Measurements from ENCODE around the gene RXRG. TPM values are rescaled to one million over a fixed set of nuclear protein-coding genes. Genes with fewer than 3 reads are reported as not detected.

RXRG gene
- total RNA-seq, 6 experiments from 2014 or later, result 0.26 to 0.32 TPM; not detected in 4

DNA sequence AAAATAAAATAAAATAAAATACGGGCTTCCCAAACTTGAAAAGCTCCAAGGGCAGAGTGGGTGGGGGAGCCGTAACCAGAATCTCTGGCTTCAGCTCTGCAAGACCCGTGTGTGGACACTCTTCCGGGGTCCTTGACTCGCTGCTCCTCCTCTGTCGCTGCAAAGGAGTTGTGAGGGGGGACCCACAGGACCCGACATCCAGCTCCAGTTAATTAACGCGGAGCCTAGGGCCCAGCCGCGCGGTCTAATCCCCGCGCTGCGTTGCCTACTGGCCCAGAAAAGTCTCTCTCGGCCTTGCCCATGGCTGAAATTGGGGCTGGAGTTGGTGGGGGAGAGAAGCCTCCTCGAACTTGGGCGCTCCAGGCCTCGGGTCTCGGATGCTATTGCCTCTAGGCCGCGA lies 90.2 kb downstream of the RXRG start:
- Histone ChIP-seq H3K9me3 (no peaks in the 10 kb centered on the region), H3K4me3 (no peak overlapping the region), H3K36me3 (no peaks in the 10 kb centered on the region), H3K27me3 (peaks cover 21 to 57% of the 10 kb centered on the region in 2 donors), H3K4me1 (peaks cover 0 to 33% (median 3%) of the 10 kb centered on the region in 4 donors), H3K27ac (no peak overlapping the region)
- 5% methylated on average over 5 of the region's 22 CpGs for WGBS (ENCODE audit: insufficient coverage, low coverage, low lambda C conversion rate, missing lambda C conversion rate)
- no peak for ATAC-seq
- no peak for DNase-seq
- TF ChIP-seq POLR2A (IDR thresholded peaks at IDR 0.05) (no peak), CTCF (IDR thresholded peaks at IDR 0.05) (no peak)
- intact Hi-C loops (cut with DNase I), result no loop called here

GRCh38 chr1:165353731-165354671 lies 90.9 kb downstream of the RXRG start:
- H3K27me3 ChIP-seq, result peaks cover 21 to 63% of the 10 kb centered on the region in 2 donors
- ATAC-seq (no peak), DNase-seq (no peak)
- H3K4me1 ChIP-seq, result peaks cover 0 to 33% (median 3%) of the 10 kb centered on the region in 4 donors
- no peaks in the 10 kb centered on the region for H3K36me3 ChIP-seq
- intact Hi-C loops (cut with DNase I), result no loop called here
- H3K9me3 ChIP-seq, result no peaks in the 10 kb centered on the region
- TF ChIP-seq CTCF (IDR thresholded peaks at IDR 0.05) (no peak), POLR2A (IDR thresholded peaks at IDR 0.05) (no peak)
- H3K4me3 ChIP-seq, result no peak overlapping the region
- no peak overlapping the region for H3K27ac ChIP-seq
- WGBS (ENCODE audit: insufficient coverage, low coverage, low lambda C conversion rate, missing lambda C conversion rate), result 6% methylated on average over 49 of the region's 52 CpGs

DNA sequence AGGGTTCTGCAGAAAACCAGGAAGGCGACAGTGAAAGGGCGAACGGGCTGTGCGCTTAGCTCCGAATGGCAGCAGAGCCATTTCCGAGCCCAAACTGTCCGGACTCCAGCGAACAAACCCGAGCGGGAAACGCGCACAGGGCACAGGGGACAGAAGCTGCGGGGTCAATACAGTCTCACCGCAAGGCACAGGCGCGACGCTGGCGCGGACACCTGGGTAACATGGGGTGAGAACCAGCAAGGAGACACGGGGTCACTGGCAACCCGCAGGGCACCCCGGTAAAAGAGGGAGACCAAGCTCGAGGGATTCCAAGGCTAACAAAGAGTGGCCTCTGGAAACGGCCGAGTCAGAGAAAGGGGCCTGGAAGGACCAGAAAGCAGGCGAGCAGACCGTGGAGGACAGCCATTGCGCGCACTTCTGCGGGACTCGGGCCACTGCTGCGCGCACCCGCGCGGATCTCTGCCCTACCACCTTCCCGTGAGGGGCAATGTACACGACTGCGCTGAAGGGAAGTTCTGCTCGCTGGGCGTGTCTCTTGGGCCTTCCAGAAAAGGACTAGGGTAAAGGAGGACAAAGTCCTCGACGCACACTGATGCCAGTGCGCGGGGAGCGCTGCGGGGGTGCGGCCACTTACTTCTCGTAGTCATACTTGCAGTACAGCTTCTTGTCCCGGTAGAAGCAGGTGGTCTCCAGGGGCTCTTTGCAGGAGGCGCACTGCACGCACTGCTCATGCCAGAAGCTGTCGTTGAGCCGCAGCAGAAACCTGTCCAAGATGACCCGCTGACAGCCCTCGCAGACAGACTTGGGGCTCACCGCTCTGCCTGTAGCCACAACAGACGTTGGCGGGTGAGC lies 92.3 kb downstream of the RXRG start:
- H3K27ac ChIP-seq, result no peak overlapping the region
- DNase-seq (no peak), ATAC-seq (peak in 3 of 4 donors; percentile 14 to 46 (median 16))
- 2% methylated on average over 37 of the region's 59 CpGs for WGBS (ENCODE audit: insufficient coverage, low coverage, low lambda C conversion rate, missing lambda C conversion rate)
- H3K36me3 ChIP-seq, result no peaks in the 10 kb centered on the region
- peaks cover 0 to 33% (median 3%) of the 10 kb centered on the region in 4 donors for H3K4me1 ChIP-seq
- TF ChIP-seq POLR2A (IDR thresholded peaks at IDR 0.05), result no peak
- TF ChIP-seq CTCF (IDR thresholded peaks at IDR 0.05), result no peak
- H3K27me3 ChIP-seq, result peaks cover 21 to 63% of the 10 kb centered on the region in 2 donors
- no peak overlapping the region for H3K4me3 ChIP-seq
- no peaks in the 10 kb centered on the region for H3K9me3 ChIP-seq
- intact Hi-C loops (cut with DNase I), result no loop called here

DNA sequence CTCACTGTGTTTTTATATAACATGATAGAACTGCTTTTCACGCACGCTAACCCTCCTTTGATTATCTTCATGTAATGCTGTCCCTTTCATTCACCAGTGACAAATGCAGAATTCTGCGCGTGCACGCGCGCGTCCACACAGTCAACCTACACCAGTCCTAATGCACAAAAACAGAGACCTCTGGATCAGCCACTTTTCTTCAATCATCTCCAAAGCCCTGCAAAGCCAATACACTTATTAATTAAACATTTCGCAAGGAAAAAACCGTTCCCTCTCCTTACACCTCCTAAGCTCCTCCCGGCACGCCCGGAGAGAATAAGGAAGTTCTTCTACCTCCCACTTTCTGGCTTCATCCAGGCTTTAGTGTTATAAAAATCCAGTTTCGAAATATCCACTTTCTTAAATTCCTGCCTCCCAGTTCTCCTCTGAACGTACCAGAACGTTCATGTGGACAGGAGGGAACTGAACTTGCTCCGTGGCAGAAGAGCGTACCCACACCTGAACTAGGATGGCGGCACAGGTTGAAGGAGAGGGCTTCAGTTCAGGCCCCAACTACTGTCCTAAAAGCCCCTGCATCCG lies 93.0 kb downstream of the RXRG start:
- Histone ChIP-seq H3K9me3 (no peaks in the 10 kb centered on the region), H3K4me1 (peaks cover 0 to 33% (median 3%) of the 10 kb centered on the region in 4 donors), H3K4me3 (no peak overlapping the region), H3K27ac (no peak overlapping the region), H3K36me3 (no peaks in the 10 kb centered on the region), H3K27me3 (peaks cover 21 to 61% of the 10 kb centered on the region in 2 donors)
- no peak for ATAC-seq
- intact Hi-C loops (cut with DNase I), result no loop called here
- DNase-seq, result no peak
- 7% methylated on average over 20 of the region's 20 CpGs for WGBS (ENCODE audit: insufficient coverage, low coverage, low lambda C conversion rate, missing lambda C conversion rate)
- TF ChIP-seq CTCF (IDR thresholded peaks at IDR 0.05), result no peak

Data from right lobe of liver (tissue), 6 donors.